Cerebellar cortex (tissue), 1 donor: ENCODE results near the gene MVB12B.
A peak's percentile ranks its signal among the peaks of the same experiment; 100 is the strongest.

ENCODE experiments used
- DNase-seq: peaks from one replicate; pipeline ENCODE4 v3.0.0-alpha.2; 2015; ENCODE audit warnings: low spot score

The MVB12B gene

GRCh38 chr9:126406075-126406667 is 79.5 kb downstream of the MVB12B start:
- DNase-seq, result no peak

- no peak for DNase-seq
Measured at GRCh38 chr9:126407114-126407870, 80.7 kb downstream of the MVB12B start.

- DNase-seq, result no peak
Measured at GRCh38 chr9:126408004-126408403, 81.4 kb downstream of the MVB12B start.

DNA sequence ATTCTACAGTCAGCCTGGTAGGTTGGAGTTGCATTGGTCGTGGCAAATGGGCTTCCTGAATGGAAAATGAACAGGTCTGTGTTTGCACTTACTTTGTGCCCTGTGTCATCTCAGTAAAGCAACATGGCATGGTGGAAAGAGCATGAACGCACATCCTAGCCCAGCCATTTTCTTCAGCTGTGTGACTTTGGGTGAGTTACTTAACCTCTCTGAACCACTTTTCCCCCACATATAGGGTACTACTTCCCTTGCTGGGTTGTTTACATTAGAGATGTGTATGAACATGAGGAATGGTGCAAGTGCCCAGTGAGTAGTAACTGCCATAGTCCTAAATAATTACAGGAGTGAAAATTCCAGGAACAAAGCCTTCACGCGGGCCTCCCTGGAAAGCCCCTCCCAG is 83.6 kb downstream of the MVB12B start:
- no peak for DNase-seq

DNA sequence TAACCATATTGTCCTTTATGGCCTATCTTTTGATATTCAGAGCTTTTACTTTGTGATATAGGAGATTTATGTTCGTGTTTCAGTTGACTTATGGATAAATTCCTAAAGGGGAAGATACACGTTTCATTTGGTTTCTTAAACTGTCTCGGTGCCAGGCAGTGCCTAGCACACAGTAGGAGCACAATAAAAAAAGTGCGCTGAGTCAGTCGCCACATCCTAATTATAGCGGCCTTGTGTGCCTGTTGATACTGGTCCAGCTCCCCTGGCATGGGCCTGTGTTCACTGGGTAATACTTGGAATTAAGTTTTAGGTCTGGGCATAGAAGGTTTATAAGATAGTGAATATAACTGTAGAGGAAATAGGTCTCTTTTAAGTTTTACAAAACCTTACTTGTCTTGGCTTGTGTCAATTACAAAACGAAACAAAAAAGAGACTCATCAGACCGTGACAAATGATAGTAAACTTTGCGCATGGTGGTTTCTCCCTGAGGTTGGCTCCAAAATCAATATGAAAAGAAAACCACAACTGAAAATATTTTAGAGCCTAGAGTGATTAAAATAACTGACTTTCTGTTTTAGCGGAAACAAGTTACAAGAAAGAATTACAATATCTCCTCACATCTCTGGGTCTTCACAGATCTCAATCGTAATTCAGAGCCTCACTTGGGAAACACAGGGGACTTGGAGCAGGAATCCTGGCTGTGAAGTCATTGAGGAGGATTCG is 84.8 kb downstream of the MVB12B start:
- no peak for DNase-seq

GRCh38 chr9:126411948-126412284 is 85.3 kb downstream of the MVB12B start:
- no peak for DNase-seq

DNA sequence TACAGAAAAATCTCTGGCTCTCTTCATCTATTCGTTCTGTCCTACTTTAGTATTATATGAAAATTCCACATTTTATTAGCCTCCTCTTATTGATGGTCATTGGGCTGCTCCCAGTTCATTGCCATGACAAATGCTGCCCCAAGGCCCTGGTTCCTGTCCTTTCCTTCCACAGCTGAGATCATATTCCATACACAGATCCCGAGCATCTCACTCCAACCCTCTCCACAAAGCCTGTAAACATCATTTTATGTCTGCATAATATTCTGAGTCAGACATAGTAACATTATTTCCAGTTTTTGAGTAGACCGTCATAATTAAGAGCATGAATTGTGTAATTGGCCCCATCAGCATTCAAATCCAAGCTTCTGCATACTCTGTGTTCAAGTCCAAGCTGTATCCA is 86.3 kb downstream of the MVB12B start:
- DNase-seq, result no peak

GRCh38 chr9:126413391-126414068 is 86.9 kb downstream of the MVB12B start:
- no peak for DNase-seq

- no peak for DNase-seq
Measured at GRCh38 chr9:126415741-126416370, 89.2 kb downstream of the MVB12B start.

- DNase-seq, result no peak
Measured at GRCh38 chr9:126417043-126417442, 90.4 kb downstream of the MVB12B start.

- no peak for DNase-seq
Measured at GRCh38 chr9:126417684-126418083, 91.1 kb downstream of the MVB12B start.

GRCh38 chr9:126418608-126419007 is 92.0 kb downstream of the MVB12B start:
- no peak for DNase-seq

GRCh38 chr9:126419475-126419874 is 92.8 kb downstream of the MVB12B start:
- no peak for DNase-seq

- no peak for DNase-seq
Measured at GRCh38 chr9:126420135-126420534, 93.5 kb downstream of the MVB12B start.

- no peak for DNase-seq
Measured at GRCh38 chr9:126420643-126421564, 94.3 kb downstream of the MVB12B start.

GRCh38 chr9:126421567-126422428 is 95.2 kb downstream of the MVB12B start:
- DNase-seq, result peak; percentile 70

DNA sequence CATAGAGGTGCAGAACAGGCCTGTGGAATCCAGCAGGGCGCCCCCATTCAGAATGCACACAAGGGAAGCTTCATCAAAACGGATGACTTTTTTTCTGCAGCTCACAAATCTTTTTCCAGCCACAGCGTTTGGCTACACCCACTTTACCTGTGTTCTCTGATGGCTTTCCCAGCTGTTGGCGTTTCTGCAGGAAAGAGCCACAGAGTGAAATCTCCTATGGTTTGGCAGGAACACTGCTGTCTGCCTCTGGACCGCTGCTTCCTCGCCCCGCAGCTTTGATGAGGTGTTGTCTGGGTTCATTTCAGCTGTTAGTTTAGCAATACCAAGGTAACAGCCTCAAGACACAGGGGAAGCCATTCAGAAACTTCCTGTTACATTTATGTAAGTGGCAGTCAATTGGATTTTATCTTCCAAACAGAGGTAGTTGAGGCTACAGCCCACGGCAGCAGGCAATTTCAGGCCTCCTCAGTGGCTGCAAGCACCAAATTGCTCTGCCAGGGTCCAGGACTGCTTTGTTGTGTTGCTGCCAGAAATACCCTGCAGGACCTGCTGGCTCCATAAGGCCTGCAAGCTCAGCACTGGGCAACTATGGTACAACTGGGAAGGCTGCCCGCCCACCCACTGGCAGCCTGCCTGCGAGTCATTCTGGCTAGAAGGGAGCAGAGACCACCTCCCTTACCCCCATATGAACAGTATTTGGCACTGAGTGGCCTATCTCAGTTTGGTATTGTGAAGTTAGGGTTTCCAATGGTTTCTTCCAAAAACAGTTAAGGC is 96.7 kb downstream of the MVB12B start:
- DNase-seq, result peak; percentile 88

DNA sequence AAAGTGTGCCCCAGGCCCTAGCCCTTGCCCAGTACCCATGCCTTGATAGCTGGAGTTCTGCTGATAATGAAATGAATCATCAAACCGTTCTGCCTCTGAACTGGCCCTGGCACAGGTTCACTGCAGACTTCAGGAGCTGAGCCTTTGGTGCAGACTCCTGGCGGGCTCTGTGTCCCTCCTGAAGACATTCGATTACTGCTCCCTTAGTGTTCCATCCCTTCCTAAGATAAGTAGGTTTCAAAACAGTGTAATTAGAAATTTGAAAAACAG is 97.2 kb downstream of the MVB12B start:
- peak; percentile 71 for DNase-seq

- DNase-seq, result no peak
Measured at GRCh38 chr9:126424511-126424910, 97.9 kb downstream of the MVB12B start.
